GM12873 (cell line): Measurements from ENCODE around the gene CHADL.

Experiments
- CTCF ChIP-seq: IDR thresholded peaks from 2 replicates; pipeline ENCODE4 v1.5.1; 2012; ENCODE audit warnings: low read depth, mild to moderate bottlenecking, moderate library complexity, low read length, control low read depth; ENCODE audit not compliant: insufficient read depth; ENCODE audit errors: missing control alignments

Gene CHADL

GRCh38 chr22:41284465-41284864 is 43.7 kb upstream of the CHADL start:
- no peak for TF ChIP-seq CTCF

- TF ChIP-seq CTCF, result no peak
Observed at GRCh38 chr22:41280854-41281253, 40.1 kb upstream of the CHADL start.

- no peak for TF ChIP-seq CTCF
Observed at GRCh38 chr22:41280065-41280464, 39.3 kb upstream of the CHADL start.

- TF ChIP-seq CTCF, result no peak
Observed at GRCh38 chr22:41274856-41275255, 34.1 kb upstream of the CHADL start.

- TF ChIP-seq CTCF, result no peak
Observed at GRCh38 chr22:41273128-41273527, 32.4 kb upstream of the CHADL start.

GRCh38 chr22:41271787-41272186 is 31.1 kb upstream of the CHADL start:
- no peak for TF ChIP-seq CTCF

GRCh38 chr22:41267958-41268357 is 27.2 kb upstream of the CHADL start:
- no peak for TF ChIP-seq CTCF
